Activated CD4-positive, alpha-beta T cell treated with anti-CD3 and anti-CD28 coated beads for 48 hours (primary cell): Measurements from ENCODE around the gene PGM2.
A peak's percentile ranks its signal among the peaks of the same experiment; 100 is the strongest.
"Not testable (repeated sequence)": the region's sequence is repeated elsewhere in the genome, so short reads cannot be mapped to it uniquely, and the experiment has no call there.

ENCODE experiments used
- DNase-seq: peaks from one replicate; pipeline ENCODE4 v3.0.0-alpha.2; 2020

PGM2 gene

DNA sequence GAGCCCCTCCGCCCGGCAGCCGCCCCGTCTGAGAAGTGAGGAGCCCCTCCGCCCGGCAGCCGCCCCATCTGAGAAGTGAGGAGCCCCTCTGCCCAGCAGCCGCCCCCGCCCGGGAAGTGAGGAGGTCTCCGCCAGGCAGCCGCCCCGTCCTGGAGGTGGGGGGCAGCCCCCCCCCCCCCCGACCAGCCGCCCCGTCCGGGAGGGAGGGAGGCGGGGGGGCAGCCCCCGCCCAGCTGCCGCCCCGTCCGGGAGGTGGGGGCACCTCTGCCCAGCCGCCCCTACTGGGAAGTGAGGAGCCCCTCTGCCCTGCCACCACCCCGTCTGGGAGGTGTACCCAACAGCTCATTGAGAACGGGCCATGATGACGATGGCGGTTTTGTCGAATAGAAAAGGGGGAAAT lies 6.0 kb upstream of the PGM2 start:
- DNase-seq = not testable (repeated sequence)

DNA sequence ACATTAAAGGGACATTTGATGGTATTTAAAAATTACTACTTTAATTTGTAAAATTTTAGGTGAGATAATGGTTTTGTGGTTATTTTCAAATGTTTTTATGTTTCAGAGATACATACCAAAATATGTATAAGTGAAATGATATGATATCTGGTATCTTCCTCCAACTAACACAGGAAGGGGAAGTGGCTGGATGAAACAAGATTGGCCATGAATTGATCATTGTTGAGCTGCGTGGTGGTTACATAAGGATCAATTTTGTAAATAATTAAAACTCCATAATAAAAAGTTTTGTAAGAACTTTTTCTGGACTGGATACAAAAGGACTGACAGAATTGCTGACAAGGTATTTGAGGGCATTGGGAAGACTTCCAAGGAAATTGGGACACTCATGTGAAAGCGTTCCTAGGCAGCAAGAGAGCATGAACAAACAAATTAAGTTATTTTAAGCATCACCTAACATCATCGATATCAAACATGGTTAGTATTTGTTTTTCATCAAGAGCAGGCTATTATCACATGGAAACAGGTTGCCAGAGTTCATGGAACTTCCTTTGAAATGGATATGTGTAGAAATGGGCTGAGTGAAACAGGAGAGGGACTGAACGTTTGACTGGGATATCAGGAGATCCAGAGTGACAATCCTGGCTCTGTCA lies 4.4 kb upstream of the PGM2 start:
- no peak for DNase-seq

DNA sequence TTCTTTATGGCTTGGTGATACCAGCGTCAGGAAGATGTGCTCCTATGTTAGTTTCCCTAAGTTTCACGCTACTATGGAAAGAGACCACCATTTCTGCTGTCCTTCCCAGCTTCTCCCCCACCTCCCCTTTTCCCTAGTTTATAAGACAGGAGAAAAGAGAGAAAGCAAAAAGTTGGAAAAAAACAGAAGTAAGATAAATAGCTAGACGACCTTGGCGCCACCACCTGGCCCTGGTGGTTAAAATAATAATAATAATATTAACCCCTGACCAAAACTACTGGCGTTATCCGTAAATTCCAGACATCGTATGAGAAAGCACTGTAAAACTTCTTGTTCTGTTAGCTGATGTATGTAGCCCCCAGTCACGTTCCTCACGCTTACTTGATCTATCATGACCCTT lies 985 bp upstream of the PGM2 start:
- DNase-seq = not testable (repeated sequence)

GRCh38 chr4:37825968-37826294 lies 555 bp upstream of the PGM2 start:
- DNase-seq = no peak

- peak; percentile 21 for DNase-seq
Observed at GRCh38 chr4:37827030-37827685, 672 bp downstream of the PGM2 start.

- no peak for DNase-seq
Observed at GRCh38 chr4:37827802-37828321, 1.4 kb downstream of the PGM2 start.

DNA sequence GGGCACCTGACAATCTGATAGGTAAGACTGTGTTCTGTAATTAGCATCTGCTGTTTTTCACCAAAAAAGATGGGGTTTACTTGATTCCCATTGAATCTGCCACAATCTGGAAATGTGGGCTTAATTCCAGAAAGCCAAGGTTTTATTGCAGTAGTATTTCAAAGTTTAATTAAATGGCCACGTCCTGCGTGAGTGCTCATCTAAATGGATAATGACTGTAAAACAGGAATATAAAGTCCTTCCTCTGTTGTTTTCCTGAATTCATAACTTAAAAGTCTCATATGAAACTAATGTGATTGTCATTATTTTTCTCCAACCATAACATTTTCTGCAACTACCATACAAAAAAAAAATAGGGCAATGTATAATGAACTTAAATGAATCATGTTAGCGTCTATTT lies 2.4 kb downstream of the PGM2 start:
- no peak for DNase-seq

DNA sequence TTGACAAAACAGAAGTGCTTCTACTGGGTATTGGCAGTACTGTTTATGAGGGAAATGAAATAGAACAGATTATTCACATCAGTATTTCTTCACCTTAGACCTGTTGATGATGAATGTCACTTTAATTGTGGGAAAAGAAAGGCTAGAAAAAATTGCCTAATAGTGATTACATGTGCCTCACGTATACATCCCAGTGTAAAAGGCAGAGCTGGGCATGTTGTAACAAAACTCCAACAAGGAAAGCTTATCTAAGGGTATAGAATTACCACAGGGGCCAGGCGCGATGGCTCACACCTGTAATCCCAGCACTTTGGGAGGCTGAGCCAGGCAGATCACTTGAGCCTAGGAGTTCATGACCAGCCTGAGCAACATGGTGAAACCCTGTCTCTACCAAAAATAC lies 4.2 kb downstream of the PGM2 start:
- DNase-seq = no peak

DNA sequence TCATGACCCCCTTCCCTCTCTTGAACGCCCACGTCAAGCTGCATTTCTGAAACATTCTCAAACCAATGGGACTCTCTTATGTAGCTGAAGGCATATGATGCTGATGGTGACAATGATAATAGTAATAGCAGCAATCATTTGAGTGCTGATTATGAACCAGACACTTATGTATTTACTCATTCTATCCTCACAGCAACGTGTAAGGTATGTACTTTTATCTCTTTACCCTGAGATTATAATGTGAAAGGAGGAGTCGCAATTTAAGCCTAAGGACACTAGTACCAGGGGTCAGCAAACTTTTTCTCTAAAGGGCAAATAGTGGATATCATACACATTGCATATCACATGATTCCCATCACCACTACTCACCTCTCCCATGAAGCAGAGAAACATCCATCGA lies 8.5 kb downstream of the PGM2 start:
- no peak for DNase-seq

- no peak for DNase-seq
Observed at GRCh38 chr4:37835806-37836205, 9.3 kb downstream of the PGM2 start.

DNA sequence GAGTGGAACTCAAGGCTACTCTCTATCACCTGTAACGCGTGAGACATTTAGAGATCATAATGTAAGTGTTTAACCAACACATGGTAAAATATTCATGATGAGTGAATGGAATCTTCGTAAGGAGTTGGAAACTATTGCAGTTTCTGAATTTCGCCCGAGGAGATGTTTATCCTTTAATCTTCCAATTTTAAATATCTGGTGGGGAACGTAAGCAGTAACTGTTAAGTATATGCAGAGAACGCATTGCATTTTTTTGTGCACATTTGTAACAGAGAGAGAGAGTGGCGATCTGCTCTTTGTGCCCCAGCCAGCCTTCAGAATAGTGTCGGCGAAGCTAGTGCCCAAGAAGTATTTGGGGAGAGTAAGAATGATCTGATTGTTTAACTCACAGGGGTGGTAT lies 9.8 kb downstream of the PGM2 start:
- DNase-seq = no peak

- DNase-seq = no peak
Observed at GRCh38 chr4:37836838-37837440, 10.5 kb downstream of the PGM2 start.

- DNase-seq = no peak
Observed at GRCh38 chr4:37837446-37837845, 11.0 kb downstream of the PGM2 start.

GRCh38 chr4:37839426-37839825 lies 12.9 kb downstream of the PGM2 start:
- DNase-seq = no peak

GRCh38 chr4:37844204-37844603 lies 17.7 kb downstream of the PGM2 start:
- no peak for DNase-seq

DNA sequence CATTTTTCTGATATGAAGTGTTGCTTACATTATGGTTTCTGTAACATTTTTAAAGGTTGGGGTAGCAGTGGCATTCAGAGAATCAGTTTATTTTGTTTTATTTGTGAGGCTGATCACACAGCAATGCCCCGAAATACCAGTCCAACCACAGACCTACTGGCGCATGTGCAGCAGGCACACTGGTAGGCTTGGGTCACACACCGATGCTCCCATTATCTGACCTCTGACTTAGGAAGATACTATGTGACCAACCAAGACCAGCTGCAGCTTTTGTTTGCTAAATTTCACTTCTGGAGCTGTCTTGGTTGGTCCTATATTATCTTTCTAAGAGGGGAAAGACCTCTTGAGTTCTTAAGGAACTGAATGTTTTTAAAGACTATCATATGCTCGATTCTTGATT lies 18.7 kb downstream of the PGM2 start:
- no peak for DNase-seq

GRCh38 chr4:37847311-37847884 lies 20.9 kb downstream of the PGM2 start:
- no peak for DNase-seq

- DNase-seq = no peak
Observed at GRCh38 chr4:37852376-37852775, 25.9 kb downstream of the PGM2 start.

DNA sequence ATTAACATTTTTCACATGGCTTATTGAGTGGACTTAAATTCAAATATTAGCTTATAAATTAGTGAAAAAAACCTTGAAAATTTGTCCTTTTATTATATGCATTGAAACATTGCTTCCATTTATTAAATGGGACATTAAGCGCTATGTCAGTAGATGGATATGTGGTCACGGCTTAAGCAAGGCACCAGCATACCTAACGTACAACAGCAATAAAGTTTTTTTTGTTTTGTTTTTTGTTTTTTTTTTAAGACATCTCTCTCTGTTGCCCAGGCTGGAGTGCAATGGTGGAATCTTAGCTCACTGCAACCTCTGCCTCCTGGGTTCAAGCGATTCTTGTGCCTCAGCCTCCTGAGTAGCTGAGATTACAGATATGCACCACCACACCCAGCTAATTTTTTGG lies 31.6 kb downstream of the PGM2 start:
- no peak for DNase-seq

GRCh38 chr4:37858872-37859271 lies 32.4 kb downstream of the PGM2 start:
- DNase-seq = no peak

GRCh38 chr4:37860266-37860665 lies 33.8 kb downstream of the PGM2 start:
- DNase-seq = no peak

- DNase-seq = no peak
Observed at GRCh38 chr4:37862961-37863360, 36.5 kb downstream of the PGM2 start.

GRCh38 chr4:37864786-37865185 lies 38.3 kb downstream of the PGM2 start:
- DNase-seq = no peak

GRCh38 chr4:37865450-37865849 lies 39.0 kb downstream of the PGM2 start:
- no peak for DNase-seq
